ENCODE data around the gene TRPV2. TPM values are rescaled to one million over a fixed set of nuclear protein-coding genes. Genes with fewer than 3 reads are reported as not detected.

Gene TRPV2
- total and polyA plus RNA-seq, 9 of the 15 experiments (the other 6 are each of a cell fraction or from before 2014, with no cell fraction given) = 10.0 to 97.5 (median 30.3) TPM

GRCh38 chr17:16419929-16420271, 4.5 kb downstream of the TRPV2 start (continued):
- TF ChIP-seq NR0B1 (IDR thresholded peaks at IDR 0.05; ENCODE audit: partially characterized antibody) (no peak), MLLT1 (IDR thresholded peaks at IDR 0.05) (no peak), NCOA1 (IDR thresholded peaks at IDR 0.05; ENCODE audit: low read depth) (no peak), HCFC1 (IDR thresholded peaks at IDR 0.05; ENCODE audit: low read depth, low read length) (no peak), NELFE (IDR thresholded peaks at IDR 0.05; ENCODE audit: insufficient read depth, insufficient read length) (no peak), KLF1 (tag; IDR thresholded peaks at IDR 0.05) (no peak), ZNF584 (CRISPR knock-in tag; IDR thresholded peaks at IDR 0.05; ENCODE audit: low read depth) (no peak), SIX5 (IDR thresholded peaks at IDR 0.05; ENCODE audit: borderline replicate concordance in 1 of 2, insufficient read depth in 1 of 2, low read depth in 1 of 2, low read length in 2 of 2) (no peak), MTA2 (IDR thresholded peaks at IDR 0.05; ENCODE audit: low read depth) (no peak), NEUROD1 (IDR thresholded peaks at IDR 0.05; ENCODE audit: borderline replicate concordance, low read depth, low read length, partially characterized antibody) (peak; percentile 34), CREBBP (IDR thresholded peaks at IDR 0.05; ENCODE audit: low read depth, low read length) (no peak), RAD21 (CRISPR knock-in tag; conservative IDR thresholded peaks at IDR 0.05 in 1 of 2, IDR thresholded peaks at IDR 0.05 in 1 of 2) (no peak), EP300 (IDR thresholded peaks at IDR 0.05; ENCODE audit: low read length) (peak; percentile 33; the same call in 1 of the 2 replicates), PURB (CRISPR knock-in tag; IDR thresholded peaks at IDR 0.05; ENCODE audit: low read depth) (no peak), HIVEP1 (CRISPR knock-in tag; IDR thresholded peaks at IDR 0.05) (no peak), ZNF197 (CRISPR knock-in tag; IDR thresholded peaks at IDR 0.05; ENCODE audit: low read depth) (no peak), POU5F1 (IDR thresholded peaks at IDR 0.05; ENCODE audit: borderline replicate concordance, low read depth, low read length, partially characterized antibody) (no peak), RCOR1 (IDR thresholded peaks at IDR 0.05; ENCODE audit: borderline replicate concordance in 1 of 2, low read depth in 2 of 2, low read length in 2 of 2) (0 out of 4 replicates have a peak, but pooled peaks of 1 of the 2 experiments have one; percentile 6), TBP (optimal IDR thresholded peaks at IDR 0.05; ENCODE audit: low read depth, low read length) (no peak)
- TF ChIP-seq, protein P1, sequence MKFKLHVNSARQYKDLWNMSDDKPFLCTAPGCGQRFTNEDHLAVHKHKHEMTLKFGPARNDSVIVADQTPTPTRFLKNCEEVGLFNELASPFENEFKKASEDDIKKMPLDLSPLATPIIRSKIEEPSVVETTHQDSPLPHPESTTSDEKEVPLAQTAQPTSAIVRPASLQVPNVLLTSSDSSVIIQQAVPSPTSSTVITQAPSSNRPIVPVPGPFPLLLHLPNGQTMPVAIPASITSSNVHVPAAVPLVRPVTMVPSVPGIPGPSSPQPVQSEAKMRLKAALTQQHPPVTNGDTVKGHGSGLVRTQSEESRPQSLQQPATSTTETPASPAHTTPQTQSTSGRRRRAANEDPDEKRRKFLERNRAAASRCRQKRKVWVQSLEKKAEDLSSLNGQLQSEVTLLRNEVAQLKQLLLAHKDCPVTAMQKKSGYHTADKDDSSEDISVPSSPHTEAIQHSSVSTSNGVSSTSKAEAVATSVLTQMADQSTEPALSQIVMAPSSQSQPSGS (CRISPR knock-in tag; IDR thresholded peaks at IDR 0.05) = no peak
- TF ChIP-seq, protein P2, sequence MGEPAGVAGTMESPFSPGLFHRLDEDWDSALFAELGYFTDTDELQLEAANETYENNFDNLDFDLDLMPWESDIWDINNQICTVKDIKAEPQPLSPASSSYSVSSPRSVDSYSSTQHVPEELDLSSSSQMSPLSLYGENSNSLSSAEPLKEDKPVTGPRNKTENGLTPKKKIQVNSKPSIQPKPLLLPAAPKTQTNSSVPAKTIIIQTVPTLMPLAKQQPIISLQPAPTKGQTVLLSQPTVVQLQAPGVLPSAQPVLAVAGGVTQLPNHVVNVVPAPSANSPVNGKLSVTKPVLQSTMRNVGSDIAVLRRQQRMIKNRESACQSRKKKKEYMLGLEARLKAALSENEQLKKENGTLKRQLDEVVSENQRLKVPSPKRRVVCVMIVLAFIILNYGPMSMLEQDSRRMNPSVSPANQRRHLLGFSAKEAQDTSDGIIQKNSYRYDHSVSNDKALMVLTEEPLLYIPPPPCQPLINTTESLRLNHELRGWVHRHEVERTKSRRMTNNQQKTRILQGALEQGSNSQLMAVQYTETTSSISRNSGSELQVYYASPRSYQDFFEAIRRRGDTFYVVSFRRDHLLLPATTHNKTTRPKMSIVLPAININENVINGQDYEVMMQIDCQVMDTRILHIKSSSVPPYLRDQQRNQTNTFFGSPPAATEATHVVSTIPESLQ (CRISPR knock-in tag; IDR thresholded peaks at IDR 0.05) = no peak
- TF ChIP-seq, protein P3, sequence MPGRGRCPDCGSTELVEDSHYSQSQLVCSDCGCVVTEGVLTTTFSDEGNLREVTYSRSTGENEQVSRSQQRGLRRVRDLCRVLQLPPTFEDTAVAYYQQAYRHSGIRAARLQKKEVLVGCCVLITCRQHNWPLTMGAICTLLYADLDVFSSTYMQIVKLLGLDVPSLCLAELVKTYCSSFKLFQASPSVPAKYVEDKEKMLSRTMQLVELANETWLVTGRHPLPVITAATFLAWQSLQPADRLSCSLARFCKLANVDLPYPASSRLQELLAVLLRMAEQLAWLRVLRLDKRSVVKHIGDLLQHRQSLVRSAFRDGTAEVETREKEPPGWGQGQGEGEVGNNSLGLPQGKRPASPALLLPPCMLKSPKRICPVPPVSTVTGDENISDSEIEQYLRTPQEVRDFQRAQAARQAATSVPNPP (IDR thresholded peaks at IDR 0.05; ENCODE audit: borderline replicate concordance, insufficient read depth, insufficient read length) = no peak
